PC-3 (cell line): ENCODE results near the gene PSKH1. TPM values are rescaled to one million over a fixed set of nuclear protein-coding genes. Genes with fewer than 3 reads are reported as not detected.

Experiments used
- ATAC-seq: fragments of 200-7000 bp; cut with Tn5 transposase; 2 replicates; pipeline ENCODE4 v1.9.1; 2020; ENCODE audit warnings: mild to moderate bottlenecking, moderate library complexity
- BruUV-seq: library from RNA; stranded (reverse); fragments of 400-500 nt; replicated peaks from 2 replicates; lab custom pipeline; 2021; lab: Mats Ljungman, UMichigan
- CTCF ChIA-PET: fragments of 300-600 bp; sonication (Branson Sonifier 250); formaldehyde crosslinking; loops from one replicate; lab custom pipeline; 2022; ENCODE audit warnings: antibody characterized with exemption; lab: Charles Lee
- POLR2A ChIA-PET: fragments of 300-600 bp; sonication (Branson Sonifier 250); formaldehyde crosslinking; loops from one replicate; lab custom pipeline; 2022; ENCODE audit warnings: antibody characterized with exemption; ENCODE audit not compliant: unreplicated experiment; lab: Charles Lee
- DNase-seq: peaks from one replicate; pipeline ENCODE4 v3.0.0-alpha.2; 2015
- H2AFZ ChIP-seq: fragments of 300-600 bp; sonication (generic); 2 replicates; pipeline ENCODE4 v1.6.0; 2016; ENCODE audit warnings: antibody characterized with exemption, low read length
- H3F3A ChIP-seq: fragments of 300-600 bp; sonication (generic); one replicate; pipeline ENCODE4 v1.6.0; 2017; ENCODE audit warnings: antibody characterized with exemption, low read length, control low read depth, mild to moderate bottlenecking; ENCODE audit not compliant: unreplicated experiment
- H3K27ac ChIP-seq: fragments of 300-600 bp; sonication (generic); 2 replicates; pipeline ENCODE4 v1.5.1; 2016; ENCODE audit warnings: mild to moderate bottlenecking, low read length
- H3K27me3 ChIP-seq: fragments of 300-600 bp; sonication (generic); 2 replicates; pipeline ENCODE4 v1.6.1; 2016; ENCODE audit warnings: low read length, mixed read lengths
- H3K36me3 ChIP-seq: fragments of 300-600 bp; sonication (generic); 2 replicates; pipeline ENCODE4 v1.6.1; 2016; ENCODE audit warnings: low read depth, mixed run types, low read length, mixed read lengths
- H3K4me1 ChIP-seq: fragments of 300-600 bp; sonication (generic); 2 replicates; pipeline ENCODE4 v1.5.1; 2016; ENCODE audit warnings: low read length; ENCODE audit not compliant: insufficient read depth
- H3K4me2 ChIP-seq: fragments of 300-600 bp; sonication (generic); 2 replicates; pipeline ENCODE4 v1.6.0; 2016; ENCODE audit warnings: low read length
- H3K4me3 ChIP-seq: fragments of 300-600 bp; sonication (generic); 2 replicates; pipeline ENCODE4 v1.5.1; 2016; ENCODE audit warnings: mild to moderate bottlenecking, low read length, mixed read lengths
- H3K79me2 ChIP-seq: fragments of 300-600 bp; sonication (generic); 2 replicates; pipeline ENCODE4 v1.6.1; 2017; ENCODE audit warnings: low read length, mixed read lengths
- H3K9ac ChIP-seq: fragments of 300-600 bp; sonication (generic); 2 replicates; pipeline ENCODE4 v1.6.0; 2016; ENCODE audit warnings: mild to moderate bottlenecking, low read length
- H3K9me2 ChIP-seq: fragments of 300-600 bp; sonication (generic); replicated peaks from 2 replicates; pipeline ENCODE4 v1.6.1; 2016; ENCODE audit warnings: mixed run types, low read length, mixed read lengths
- H3K9me3 ChIP-seq: fragments of 300-600 bp; sonication (generic); 2 replicates; pipeline ENCODE4 v1.6.1; 2016; ENCODE audit warnings: low read length, mixed read lengths
- H4K20me1 ChIP-seq: fragments of 300-600 bp; sonication (generic); 2 replicates; pipeline ENCODE4 v1.6.1; 2016; ENCODE audit warnings: low read length, mixed read lengths
- CTCF ChIP-seq: fragments of 300-600 bp; sonication (generic); conservative IDR thresholded peaks from 2 replicates; pipeline ENCODE4 v1.5.1; 2017; ENCODE audit warnings: antibody characterized with exemption, low read depth, mild to moderate bottlenecking, low read length
- EZH2 ChIP-seq: fragments of 300-600 bp; sonication (generic); IDR thresholded peaks from one replicate; pipeline ENCODE4 v1.6.1; 2017; ENCODE audit warnings: antibody characterized with exemption, mild to moderate bottlenecking, low read length; ENCODE audit not compliant: unreplicated experiment
- EZH2phosphoT487 ChIP-seq: fragments of 300-600 bp; sonication (generic); IDR thresholded peaks from 2 replicates; pipeline ENCODE4 v1.6.1; 2018; ENCODE audit warnings: mild to moderate bottlenecking, antibody characterized with exemption, low read length, borderline replicate concordance
- intact Hi-C: fragments of 100-400 bp; cut with micrococcal nuclease; formaldehyde crosslinking; loops from 2 replicates; pipeline ENCODE4 v1.9.0; 2023
- total RNA-seq: library from RNA; depleted of rRNA; stranded (reverse); fragments of >200 nt; gene quantifications from 2 replicates; pipeline ENCODE4 v1.2.3, GENCODE V29; 2014

Gene PSKH1
- total RNA-seq, 1 experiment from 2014 or later, result 6.6 TPM

GRCh38 chr16:67976205-67976604 is 83.2 kb downstream of the PSKH1 start:
- Histone ChIP-seq H3K79me2 (no peaks in the 10 kb centered on the region), H3K4me2 (no peak overlapping the region), H3K4me3 (no peak overlapping the region), H3K9ac (no peak overlapping the region), H3K9me3 (no peaks in the 10 kb centered on the region), H2AFZ (no peak overlapping the region), H3K27me3 (no peaks in the 10 kb centered on the region), H3K9me2 (no peaks in the 10 kb centered on the region), H4K20me1 (no peaks in the 10 kb centered on the region), H3F3A (no peaks in the 10 kb centered on the region), H3K36me3 (no peaks in the 10 kb centered on the region), H3K27ac (no peak overlapping the region), H3K4me1 (no peaks in the 10 kb centered on the region)
- BruUV-seq, result no TSS peak
- CTCF ChIA-PET, result no interaction called here
- no peak for ATAC-seq
- intact Hi-C loops, result no loop called here
- no peak for DNase-seq
- POLR2A ChIA-PET, result no interaction called here
- TF ChIP-seq EZH2 (no peak), CTCF (no peak), EZH2phosphoT487 (no peak)

GRCh38 chr16:67977005-67977404 is 84.0 kb downstream of the PSKH1 start:
- BruUV-seq, result no TSS peak
- Histone ChIP-seq H4K20me1 (no peaks in the 10 kb centered on the region), H3K27ac (no peak overlapping the region), H2AFZ (no peak overlapping the region), H3K79me2 (no peaks in the 10 kb centered on the region), H3K36me3 (no peaks in the 10 kb centered on the region), H3K4me3 (no peak overlapping the region), H3K9me2 (no peaks in the 10 kb centered on the region), H3K9ac (no peak overlapping the region), H3K4me2 (no peak overlapping the region), H3K27me3 (no peaks in the 10 kb centered on the region), H3K9me3 (no peaks in the 10 kb centered on the region), H3K4me1 (no peaks in the 10 kb centered on the region), H3F3A (no peaks in the 10 kb centered on the region)
- ChIA-PET CTCF (no interaction called here), POLR2A (no interaction called here)
- DNase-seq (no peak), ATAC-seq (no peak)
- TF ChIP-seq CTCF, result no peak
- no peak for TF ChIP-seq EZH2
- no peak for TF ChIP-seq EZH2phosphoT487
- intact Hi-C loops, result no loop called here

GRCh38 chr16:67977469-67978227 is 84.6 kb downstream of the PSKH1 start:
- no peaks in the 10 kb centered on the region for H3K4me1 ChIP-seq
- no peak overlapping the region for H3K4me3 ChIP-seq
- no peaks in the 10 kb centered on the region for H4K20me1 ChIP-seq
- H3K4me2 ChIP-seq, result no peak overlapping the region
- no peak for TF ChIP-seq EZH2phosphoT487
- TF ChIP-seq CTCF, result no peak
- TF ChIP-seq EZH2, result no peak
- CTCF ChIA-PET, result no interaction called here
- no TSS peak for BruUV-seq
- H3K79me2 ChIP-seq, result no peaks in the 10 kb centered on the region
- no peak for ATAC-seq
- H2AFZ ChIP-seq, result no peak overlapping the region
- no peaks in the 10 kb centered on the region for H3K27me3 ChIP-seq
- H3K36me3 ChIP-seq, result no peaks in the 10 kb centered on the region
- no peaks in the 10 kb centered on the region for H3K9me2 ChIP-seq
- POLR2A ChIA-PET, result no interaction called here
- intact Hi-C loops, result no loop called here
- H3K9ac ChIP-seq, result no peak overlapping the region
- H3F3A ChIP-seq, result no peaks in the 10 kb centered on the region
- H3K9me3 ChIP-seq, result no peaks in the 10 kb centered on the region
- no peak overlapping the region for H3K27ac ChIP-seq
- no peak for DNase-seq
